Upper lobe of left lung (tissue), 4 donors: Measurements from ENCODE around the gene KDM4B.

Source experiments
- CTCF ChIP-seq, 6 experiments: fragments of 450-650 bp in 4 of 6; fragments of 200-600 bp in 2 of 6; sonication (generic) in 2 of 6; IDR thresholded peaks; one replicate each; pipeline ENCODE4 v1.5.1; 2016 to 2019; ENCODE audit warnings: antibody characterized with exemption in 6 of 6
- EP300 ChIP-seq, 4 donors: sonication (generic); formaldehyde crosslinking; IDR thresholded peaks; one replicate each; pipeline ENCODE4 v1.5.1; 2017; ENCODE audit warnings: antibody characterized with exemption in 4 of 4, control low read depth in 2 of 4
- POLR2A ChIP-seq, 4 donors: fragments of 450-650 bp; IDR thresholded peaks; one replicate each; pipeline ENCODE4 v1.5.1; 2016 to 2017; ENCODE audit warnings: antibody characterized with exemption in 4 of 4, mild to moderate bottlenecking in 2 of 4

- no peak for TF ChIP-seq CTCF (IDR thresholded peaks at IDR 0.05)
- no peak for TF ChIP-seq EP300 (IDR thresholded peaks at IDR 0.05)
- no peak for TF ChIP-seq POLR2A (IDR thresholded peaks at IDR 0.05)
These were observed 173.2 kb downstream of the KDM4B start for GRCh38 chr19:5141850-5142724.
